HG02642 (cell line): ENCODE results near the gene PAXIP1.

Experiments used
- ATAC-seq: cut with Tn5 transposase; IDR thresholded peaks from one replicate; pipeline ENCODE4 v1.9.1; 2021; ENCODE audit warnings: mild to moderate bottlenecking; ENCODE audit not compliant: unreplicated experiment, poor library complexity

The PAXIP1 gene

DNA sequence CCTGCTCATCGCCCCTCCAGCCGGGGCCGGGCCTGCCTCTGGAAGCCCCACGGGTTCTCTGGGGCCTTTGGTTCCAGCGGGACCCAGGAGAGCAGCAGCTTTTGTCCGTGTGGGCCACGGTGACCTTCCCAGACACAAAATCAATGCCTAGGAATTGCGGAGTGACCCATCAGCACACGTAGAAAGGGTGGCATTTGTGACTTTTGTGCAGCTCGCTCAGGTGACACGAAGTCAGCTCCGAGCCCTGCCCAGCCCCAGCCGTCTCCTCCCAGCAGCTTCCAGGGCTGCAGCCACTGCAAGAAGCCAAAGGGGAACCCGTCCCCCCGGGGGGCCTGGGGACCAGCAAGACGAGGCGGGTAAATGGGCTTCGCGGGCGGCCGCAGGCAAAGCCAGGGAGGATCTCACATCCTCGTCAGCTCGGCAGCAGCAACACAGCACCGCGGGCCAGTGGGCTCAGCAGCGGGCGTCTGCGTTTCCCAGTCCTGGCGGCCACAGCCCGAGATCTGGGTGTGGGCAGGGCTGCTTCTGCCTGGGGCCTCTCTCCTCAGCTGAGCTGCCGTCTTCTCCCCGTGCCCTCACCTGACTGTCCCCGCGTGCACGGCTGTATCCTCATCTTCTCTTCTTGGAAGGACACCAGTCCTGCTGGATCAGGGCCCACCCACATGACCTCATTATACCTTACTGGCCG is 88.5 kb downstream of the PAXIP1 start:
- no peak for ATAC-seq

DNA sequence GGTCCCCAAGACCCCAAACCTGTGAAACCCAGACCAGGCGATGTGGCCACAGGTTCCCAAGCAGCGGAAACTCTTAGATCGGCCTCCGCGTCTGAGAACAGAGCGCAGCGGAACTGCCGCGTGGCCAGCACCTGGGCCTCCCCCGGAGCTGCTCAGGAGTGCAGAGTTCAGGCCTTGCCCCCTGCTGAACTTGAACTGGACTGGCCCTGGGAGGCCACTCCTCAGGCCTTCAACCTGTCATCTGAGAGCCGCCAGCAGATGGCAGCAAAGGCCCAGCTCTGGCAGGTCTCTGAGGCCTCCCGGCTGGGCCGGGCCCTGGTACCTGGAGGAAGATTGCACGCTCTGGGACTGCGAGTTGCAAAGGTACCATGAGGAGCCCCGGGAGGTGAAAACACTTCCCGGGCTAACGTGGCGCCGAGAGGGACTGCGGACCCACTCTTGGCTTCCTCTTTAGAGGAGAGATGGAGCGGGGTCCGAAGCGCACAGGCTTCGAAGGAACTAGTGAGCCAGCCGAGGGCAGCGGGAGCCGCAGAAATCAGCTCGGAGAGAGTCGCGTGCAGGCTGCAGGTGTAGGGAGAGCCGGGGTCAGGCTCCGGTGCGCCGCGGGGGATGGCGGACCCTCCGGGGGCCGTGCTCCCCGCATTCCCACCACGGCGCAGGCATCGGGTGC is 89.2 kb downstream of the PAXIP1 start:
- ATAC-seq: peak; percentile 97

DNA sequence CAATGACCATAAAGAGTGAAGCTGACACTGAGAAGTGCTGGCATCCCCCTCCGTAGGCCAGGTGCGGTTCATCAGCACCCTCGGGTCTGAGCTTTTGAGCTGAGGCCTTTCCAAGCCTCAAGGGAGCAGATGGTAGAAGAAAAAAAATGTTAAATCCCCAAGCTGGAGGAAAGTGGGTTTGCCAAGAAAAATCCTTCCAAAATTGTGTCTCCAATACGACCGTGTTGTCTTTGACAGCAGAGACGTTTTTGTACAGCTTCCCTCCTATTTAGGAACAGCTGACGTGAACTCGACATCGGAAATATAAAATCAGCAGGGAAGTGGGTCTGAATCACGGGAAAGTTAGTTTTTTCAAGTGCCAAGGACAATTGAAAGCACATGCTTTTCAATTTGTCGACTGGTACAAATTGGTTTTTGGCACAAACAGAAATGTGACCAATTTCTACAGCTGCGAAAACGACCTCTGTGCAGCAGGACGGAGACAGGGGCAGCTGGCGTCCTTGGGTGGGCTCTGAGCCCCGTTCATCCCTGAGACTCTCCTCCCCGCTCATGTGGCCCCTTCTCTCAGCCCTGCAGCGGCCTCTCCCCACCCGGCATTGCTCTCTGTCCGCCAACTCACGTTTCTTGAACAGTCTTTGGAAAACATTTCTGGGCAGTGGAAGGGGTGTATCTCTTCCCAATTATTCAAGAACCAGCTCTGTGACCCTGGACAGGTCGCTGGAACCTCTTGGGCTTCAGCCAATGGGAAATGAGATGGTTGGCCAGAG is 89.9 kb downstream of the PAXIP1 start:
- ATAC-seq: no peak

DNA sequence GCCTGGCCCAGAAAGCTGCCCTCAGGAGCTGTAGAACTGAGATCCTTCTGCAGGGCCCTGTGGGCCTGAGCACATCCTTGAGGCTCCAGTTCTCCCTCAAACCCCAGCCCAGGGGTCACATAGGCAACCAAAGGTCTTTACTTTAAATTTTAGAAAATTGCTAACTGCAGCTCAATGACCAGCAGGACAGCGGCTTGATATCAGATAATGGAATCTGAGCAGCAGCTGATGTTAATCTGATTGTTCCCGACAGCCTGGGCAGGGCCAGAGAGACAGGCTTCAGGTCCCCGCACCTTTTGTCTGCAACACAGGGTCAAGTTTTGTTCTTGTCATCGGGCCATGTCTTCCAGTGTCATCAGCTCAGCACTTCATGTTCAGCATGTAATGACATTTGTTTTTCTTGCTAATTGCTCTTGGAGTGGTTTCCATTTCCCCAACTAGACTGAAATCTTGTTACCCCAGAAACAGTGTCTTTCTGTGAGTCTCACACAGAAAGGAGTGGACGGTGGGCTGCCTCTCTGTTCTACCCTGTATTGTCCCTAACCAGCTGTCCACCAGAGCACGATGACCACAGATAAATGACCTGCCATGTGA is 91.0 kb downstream of the PAXIP1 start:
- ATAC-seq: no peak

DNA sequence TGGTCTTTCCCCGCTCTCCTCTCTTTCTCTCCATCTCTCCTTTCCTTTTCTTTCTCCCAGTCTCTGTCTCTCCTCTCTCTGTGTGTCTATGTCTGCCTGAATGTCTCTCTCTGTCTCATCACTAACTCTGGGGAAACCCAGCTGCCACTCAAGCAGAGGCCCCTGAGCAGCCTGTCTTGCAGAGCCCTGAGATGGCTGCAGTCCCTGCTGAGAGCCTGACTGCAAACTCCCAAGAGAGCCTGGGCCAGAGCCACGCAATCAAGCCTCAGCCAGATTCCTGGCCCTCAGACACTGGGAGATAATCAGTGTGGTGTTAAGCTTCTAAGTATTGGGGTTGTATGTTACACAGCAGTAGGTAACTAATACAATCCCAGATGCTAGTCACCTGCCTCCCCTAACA is 91.5 kb downstream of the PAXIP1 start:
- ATAC-seq: no peak

DNA sequence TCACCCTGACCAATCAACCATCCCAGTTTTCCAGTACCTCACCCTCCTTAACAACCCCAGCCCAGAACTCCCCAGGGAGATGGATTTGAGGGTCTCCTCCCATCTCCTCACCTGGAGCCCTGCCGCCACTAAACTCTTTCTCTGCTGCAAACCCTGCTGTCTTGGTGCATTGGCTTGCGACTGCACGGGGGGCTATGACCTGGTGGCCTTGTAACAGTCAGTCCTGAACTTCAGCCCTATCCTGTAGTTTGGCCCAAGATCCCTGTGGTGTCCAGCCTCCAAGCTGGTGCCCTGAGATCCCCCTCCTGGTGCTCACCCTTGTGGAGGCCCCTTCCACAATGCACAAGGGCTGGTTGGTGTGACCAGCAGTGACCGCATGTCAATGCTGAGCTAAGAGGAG is 91.9 kb downstream of the PAXIP1 start:
- ATAC-seq: no peak

DNA sequence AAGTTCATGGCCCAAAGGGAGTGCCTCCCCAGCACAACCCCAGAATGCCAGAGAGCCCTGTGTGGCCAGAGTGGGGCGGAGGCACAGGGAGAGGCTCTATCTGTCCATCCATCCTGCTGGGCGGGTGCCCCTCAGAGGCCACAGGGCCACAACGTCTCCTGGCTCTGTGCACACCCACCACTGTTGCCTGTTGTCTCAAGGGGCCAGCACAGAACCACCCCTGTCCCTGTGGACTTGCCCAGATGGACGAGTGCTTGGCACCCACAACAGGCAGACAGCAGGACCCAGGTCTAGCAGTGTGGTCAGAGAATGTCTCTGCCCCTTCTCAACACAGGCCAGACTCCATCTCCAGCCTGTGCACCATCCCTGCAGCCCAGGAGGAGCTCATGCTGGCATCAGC is 92.8 kb downstream of the PAXIP1 start:
- no peak for ATAC-seq

DNA sequence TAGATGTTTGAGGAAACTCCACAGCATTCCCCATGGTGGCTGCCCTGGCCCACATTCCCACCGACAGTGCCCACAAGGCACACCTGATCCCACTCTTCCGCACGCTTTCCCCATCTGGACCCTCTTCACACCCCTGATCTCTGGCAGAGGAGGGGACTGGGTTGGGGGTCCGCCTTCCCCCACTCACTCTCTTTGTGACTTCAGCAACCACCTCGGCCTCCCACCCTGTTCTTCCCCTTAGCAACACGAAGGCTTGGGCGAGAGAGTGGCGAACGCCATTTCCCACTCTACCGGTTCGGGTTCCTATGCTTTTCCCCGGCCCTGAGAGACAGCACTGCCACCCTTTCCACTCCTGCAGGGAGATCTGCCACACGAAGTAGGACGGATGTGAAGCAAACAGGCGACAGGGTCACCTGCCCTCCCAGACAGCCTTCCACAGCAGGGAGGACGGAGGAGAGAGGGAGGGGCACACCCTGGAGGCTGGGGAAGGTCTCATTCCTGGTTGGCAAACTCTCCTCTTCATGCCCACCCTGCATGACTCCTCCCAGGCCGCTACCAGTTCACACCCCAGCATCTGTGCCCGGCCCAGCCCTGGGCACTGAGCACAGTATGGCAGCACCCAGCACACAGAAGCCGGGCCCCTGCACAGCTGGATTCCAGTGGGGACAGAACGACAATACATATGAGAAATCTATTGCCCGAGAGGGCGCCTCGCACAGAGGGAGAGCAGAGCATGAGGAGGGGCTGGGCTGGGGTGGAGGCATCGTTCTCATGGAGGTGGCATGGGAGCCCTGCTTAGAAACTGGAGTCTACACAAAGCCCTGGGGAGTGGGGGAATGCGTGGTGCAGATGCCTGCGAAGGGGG is 93.5 kb downstream of the PAXIP1 start:
- ATAC-seq: no peak

DNA sequence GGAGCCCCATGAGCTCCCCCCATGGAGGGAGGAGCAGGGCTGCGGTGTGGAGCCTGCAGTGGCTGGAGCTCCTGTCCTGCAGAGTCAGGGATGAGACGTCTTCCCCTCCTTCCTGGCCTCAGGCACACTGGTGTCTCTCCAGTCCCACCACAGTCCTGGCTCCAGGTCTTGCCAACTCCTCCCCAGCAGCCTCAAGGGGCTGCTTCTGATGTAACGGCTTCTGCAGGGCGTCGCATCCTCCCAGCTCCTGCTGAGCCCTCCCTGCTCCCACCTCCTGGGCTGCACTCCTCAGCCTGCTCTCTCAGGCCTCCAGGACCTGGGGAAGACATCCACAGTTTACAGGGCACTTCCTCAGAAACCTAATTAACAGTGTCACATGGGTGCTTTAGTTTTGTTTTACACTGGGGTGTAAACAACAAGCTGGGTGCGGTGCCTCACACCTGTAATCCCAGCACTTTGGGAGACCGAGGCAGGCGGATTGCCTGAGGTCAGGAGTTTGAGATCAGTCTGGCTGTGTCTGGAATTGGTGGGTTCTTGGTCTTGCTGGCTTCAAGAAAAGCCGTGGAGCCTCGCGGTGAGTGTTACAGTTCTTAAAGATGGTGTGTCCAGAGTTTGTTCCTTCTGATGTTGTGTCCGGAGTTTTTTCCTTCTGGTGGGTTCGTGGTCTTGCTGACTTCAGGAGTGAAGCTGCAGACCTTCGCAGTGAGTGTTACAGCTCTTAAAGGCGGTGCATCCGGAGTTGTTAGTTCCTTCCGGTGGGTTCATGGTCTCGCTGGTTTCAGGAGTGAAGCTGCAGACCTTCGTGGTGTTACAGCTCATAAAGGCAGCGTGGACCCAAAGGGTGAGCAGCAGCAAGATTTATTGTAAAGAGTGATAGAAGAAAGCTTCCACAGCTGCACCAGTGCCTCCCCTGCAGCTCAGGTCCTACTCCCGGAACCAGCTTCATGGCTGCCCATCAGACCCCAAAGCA is 95.0 kb downstream of the PAXIP1 start:
- ATAC-seq: no peak

DNA sequence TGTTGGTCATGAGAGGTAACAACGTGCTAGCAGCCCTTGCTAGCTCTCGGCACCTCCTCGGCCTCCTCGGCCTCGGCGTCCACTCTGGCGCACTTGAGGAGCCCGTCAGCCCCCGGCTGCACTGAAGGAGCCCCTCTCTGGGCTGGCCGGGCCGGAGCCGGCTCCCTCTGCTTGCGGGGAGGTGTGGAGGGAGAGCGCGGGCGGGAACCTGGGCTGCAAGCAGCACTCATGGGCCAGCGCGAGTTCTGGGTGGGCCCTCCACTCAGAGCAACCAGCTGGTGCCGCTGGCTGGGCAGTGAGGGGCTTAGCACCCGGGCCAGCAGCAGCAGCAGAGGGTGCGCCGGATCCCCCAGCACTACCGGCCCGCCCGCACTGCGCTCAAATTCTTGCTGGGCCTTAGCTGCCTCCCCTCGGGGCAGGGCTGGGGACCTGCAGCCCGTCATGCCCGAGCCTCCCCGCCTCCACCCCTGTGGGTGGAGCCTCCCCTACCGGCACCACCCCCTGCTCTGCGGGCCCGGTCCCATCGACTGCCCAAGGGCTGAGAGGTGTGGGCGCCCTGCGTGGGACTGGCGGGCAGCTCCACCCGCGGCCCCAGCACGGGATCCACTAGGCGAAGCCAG is 96.1 kb downstream of the PAXIP1 start:
- ATAC-seq: no peak

DNA sequence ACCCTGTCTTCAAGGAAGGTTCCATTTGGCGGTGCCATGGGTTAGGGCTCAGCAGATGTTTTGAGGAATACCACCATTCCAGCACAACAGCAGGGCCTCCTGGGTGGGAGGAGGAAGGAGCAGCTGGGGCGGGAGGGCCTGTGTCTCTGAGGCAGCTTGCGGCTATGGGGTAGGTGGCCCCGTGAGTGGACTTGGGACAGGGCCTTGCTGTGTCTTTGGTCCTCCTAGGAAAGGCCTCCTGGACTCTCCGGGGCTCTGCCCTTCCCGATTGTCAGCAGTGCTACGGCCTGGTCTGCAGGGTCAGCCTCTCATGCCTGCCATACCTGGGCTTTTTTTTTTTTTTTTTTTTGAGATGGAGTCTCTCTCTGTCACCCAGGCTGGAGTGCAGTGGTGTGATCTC is 96.7 kb downstream of the PAXIP1 start:
- no peak for ATAC-seq

DNA sequence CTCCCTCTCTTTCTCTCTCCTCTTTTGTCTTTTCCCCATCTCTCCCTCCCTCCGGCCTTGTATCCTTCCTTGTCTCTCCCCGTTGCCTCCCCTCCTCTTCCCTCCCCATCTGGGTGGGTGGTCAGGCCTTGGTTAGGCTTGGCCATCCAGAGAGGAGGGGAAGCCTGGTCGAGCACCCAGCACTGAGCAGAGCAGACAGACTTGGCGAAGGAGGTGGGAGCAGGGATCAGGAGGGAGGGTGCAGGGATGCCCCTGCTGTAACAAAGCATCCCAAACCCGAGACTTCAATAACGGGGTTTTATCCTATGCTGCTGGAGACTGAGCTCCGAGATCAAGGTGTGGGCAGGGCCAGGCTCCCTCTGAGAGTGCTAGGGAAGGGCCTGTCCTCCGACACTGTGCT is 97.3 kb downstream of the PAXIP1 start:
- ATAC-seq: no peak

DNA sequence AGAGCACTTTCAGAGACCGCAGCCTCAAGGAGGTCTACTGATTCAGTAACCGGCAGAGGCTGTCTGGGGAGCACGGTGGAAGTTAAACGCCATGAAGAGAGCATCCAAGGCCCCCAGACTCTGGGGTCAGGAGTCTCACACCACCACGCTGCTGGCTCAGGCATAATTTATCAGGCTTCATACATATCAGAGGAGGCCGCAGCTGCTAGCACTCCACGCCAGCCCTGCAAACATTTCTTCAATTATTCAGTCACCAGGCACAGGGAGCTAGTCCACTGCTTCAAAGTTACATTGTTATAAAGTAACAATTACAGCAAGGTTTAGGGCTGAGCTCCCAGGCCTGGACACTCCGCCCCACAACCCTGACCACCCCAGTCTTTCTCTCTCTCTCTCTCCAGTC is 97.8 kb downstream of the PAXIP1 start:
- no peak for ATAC-seq

DNA sequence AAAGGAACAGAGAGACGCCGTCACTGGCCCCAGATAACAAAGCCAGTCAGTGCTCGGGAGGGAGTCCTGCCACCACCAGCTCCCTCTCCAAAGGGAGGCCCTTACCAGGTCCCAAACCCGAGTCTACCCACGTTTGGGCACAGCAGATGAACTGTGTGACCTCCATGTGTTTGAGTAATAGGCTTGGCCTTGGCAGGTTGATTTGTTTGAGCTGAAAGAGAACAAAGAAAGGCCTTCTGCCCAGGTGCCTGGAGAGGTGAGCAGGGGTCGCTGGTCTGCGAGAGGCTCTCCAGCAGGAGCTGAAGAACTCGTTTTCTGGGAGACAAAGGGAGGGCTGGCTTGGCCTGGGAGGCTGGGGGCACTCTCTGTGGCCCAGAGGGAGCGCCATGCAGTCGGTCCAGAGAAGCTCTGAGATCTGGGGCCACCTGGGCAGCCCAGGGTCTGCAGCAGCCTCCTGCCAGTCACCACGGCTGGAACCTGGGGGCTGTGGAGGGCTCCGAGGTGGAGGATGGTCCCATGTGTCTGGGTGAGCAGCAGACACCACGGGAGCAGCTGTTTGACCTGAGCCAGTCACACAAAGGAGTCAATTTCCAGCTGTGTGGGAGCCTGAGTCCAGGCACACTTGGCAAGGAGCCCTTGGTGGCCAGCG is 99.7 kb downstream of the PAXIP1 start:
- ATAC-seq: no peak

DNA sequence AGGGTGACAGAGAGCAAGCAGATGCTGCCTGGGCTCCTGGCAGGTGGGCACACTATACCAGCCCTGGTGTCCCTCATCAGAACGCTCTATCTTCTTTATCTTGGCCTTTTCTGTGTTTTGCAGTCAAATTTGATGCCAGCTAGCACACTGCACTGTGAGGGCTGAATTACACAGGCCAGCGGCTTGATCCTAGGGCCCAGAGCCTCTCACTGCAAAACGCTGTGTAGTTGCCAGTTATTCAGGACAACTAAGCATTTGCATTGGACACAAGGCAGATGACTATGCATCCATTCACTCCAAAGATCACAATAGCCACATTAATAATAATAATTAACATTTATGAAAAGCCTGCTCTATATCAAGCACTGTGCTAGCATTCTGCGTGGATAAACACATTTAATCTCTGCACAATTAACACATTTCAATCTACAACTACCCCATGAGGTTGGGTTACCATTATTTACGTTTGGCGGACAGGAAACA is 100.3 kb downstream of the PAXIP1 start:
- no peak for ATAC-seq

DNA sequence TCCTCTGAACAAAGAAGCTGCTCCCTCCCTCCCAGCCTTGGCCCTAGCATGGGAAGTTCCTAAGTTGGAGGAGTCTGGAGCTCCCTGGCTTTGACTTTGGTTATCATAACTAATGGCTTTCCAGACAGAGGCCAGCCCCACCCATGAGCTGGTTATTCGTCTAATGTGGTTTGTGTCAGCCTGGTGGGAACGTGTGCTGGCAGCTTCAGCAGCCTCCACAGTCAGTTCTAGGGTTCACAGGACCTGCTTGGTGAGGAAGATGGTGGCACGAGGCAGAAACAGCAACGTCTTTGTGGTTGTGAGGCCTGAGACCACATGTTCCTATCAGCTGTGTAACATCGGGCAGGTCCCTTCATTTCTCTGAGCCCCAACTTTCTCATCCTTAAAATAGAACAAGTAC is 103.1 kb downstream of the PAXIP1 start:
- ATAC-seq: no peak

DNA sequence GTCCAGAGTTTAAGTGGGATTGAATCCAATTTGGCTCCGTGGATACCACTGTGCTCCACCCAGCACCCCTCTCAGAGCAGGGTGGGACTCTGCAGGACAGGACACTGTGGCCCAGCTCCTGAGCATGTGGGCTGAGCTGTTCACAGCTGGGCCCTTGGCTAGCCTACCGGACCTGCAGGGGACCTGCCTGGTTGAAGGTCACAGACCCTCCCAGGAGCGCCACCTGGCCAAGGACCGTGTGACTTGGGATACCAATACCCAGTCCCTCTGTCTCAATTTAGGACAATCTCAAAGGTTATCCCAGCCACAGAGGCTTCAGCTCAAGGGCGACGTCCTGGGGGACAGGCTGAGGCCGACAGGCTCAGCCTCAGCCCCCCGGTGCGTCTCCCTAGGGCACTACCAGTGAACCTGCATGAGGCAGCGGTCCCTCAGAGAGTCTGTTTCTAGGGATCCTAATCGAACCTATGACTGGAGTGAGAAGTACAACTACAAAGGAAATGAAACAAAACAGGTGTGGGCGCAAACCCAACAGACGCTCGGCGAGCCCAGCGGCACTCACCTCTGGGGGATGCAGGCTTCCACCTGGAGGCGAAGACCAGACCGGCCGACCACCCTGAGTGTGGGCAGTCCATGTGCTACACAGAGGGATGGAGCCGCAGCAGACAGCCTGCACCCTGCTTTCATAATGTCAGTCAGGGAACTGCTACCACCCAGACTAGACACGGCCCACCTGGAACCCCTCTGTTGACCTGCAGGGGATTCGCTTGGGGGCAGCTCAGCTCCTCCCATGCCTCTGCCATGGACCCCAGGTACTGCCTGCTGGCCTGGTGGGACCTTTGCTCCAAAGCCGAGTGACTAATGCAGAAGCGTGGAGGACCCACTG is 103.7 kb downstream of the PAXIP1 start:
- no peak for ATAC-seq
